Ascending aorta (tissue), 2 donors: ENCODE measurements around the gene POP5. TPM values are rescaled to one million over a fixed set of nuclear protein-coding genes. Genes with fewer than 3 reads are reported as not detected.
"Not testable (repeated sequence)": the region's sequence is repeated elsewhere in the genome, so short reads cannot be mapped to it uniquely, and the experiment has no call there.

Source experiments
- DNase-seq, 2 donors: peaks; one replicate each; pipeline ENCODE4 v3.0.0-alpha.2; 2019; ENCODE audit warnings: low spot score in 2 of 2
- H3K27ac ChIP-seq, 2 donors: fragments of 200-600 bp; sonication (generic); one replicate each; pipeline ENCODE4 v1.5.1; 2016 to 2017; ENCODE audit warnings: mild to moderate bottlenecking in 1 of 2
- H3K27me3 ChIP-seq: fragments of 200-600 bp; sonication (generic); one replicate; pipeline ENCODE4 v1.5.1; 2017
- H3K36me3 ChIP-seq, 2 donors: fragments of 200-600 bp; sonication (generic); one replicate each; pipeline ENCODE4 v1.5.1; 2016
- H3K4me1 ChIP-seq, 2 donors: fragments of 200-600 bp; sonication (generic); one replicate each; pipeline ENCODE4 v1.5.1; 2016 to 2017; ENCODE audit warnings: mild to moderate bottlenecking in 1 of 2
- H3K4me3 ChIP-seq, 2 donors: fragments of 200-600 bp; sonication (generic); one replicate each; pipeline ENCODE4 v1.5.1; 2016 to 2017; ENCODE audit warnings: mild to moderate bottlenecking in 1 of 2
- H3K9me3 ChIP-seq, 2 donors: fragments of 200-600 bp; sonication (generic); one replicate each; pipeline ENCODE4 v1.5.1; 2016
- intact Hi-C: fragments of 100-400 bp; cut with DNase I; formaldehyde crosslinking; loops from one replicate; pipeline ENCODE4 v1.15.1; 2023
- total RNA-seq: library from RNA; depleted of rRNA; stranded (reverse); fragments of >200 nt; gene quantifications from one replicate; pipeline ENCODE4 v1.1.0, GENCODE V29; 2016
- TF ChIP-seq, protein P1 (sequence below), 3 experiments: fragments of 200-600 bp in 2 of 3; fragments of 450-650 bp in 1 of 3; sonication (generic) in 2 of 3; IDR thresholded peaks; one replicate each; pipeline ENCODE4 v1.5.1; 2016 to 2019; ENCODE audit warnings: antibody characterized with exemption in 3 of 3, mild to moderate bottlenecking in 1 of 3, moderate library complexity in 1 of 3

Gene POP5
- total RNA-seq, 1 donor from 2014 or later, result 3.0 TPM

DNA sequence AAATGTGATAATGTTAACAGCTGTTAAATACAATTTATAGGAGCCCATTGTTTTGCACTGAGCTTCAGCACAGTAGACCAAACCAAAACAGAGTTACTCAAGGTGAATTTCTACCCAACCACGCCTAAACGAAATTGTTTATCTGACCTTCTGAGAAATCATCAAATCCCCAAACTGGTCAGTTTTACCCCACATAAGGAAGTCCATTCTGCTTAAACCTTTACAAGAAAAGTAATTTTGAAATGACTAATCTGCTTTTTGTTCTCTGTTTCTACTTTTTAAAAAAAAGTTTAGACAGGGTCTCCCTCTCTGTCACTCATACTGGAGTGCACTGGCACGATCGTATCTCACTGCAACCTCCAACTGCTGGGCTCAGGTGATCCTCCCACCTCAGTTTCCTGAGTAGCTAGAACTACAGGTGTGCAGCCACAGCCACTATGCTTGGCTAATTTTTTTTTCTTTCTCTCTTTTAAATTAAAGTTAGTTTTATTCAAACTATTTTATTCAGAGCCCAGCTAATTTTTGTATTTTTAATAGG, 48.4 kb downstream of the POP5 start:
- TF ChIP-seq, protein P1, sequence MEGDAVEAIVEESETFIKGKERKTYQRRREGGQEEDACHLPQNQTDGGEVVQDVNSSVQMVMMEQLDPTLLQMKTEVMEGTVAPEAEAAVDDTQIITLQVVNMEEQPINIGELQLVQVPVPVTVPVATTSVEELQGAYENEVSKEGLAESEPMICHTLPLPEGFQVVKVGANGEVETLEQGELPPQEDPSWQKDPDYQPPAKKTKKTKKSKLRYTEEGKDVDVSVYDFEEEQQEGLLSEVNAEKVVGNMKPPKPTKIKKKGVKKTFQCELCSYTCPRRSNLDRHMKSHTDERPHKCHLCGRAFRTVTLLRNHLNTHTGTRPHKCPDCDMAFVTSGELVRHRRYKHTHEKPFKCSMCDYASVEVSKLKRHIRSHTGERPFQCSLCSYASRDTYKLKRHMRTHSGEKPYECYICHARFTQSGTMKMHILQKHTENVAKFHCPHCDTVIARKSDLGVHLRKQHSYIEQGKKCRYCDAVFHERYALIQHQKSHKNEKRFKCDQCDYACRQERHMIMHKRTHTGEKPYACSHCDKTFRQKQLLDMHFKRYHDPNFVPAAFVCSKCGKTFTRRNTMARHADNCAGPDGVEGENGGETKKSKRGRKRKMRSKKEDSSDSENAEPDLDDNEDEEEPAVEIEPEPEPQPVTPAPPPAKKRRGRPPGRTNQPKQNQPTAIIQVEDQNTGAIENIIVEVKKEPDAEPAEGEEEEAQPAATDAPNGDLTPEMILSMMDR (IDR thresholded peaks at IDR 0.05), result no peak
- H3K4me1 ChIP-seq, result peaks cover 17 to 31% of the 10 kb centered on the region in 2 donors
- no peaks in the 10 kb centered on the region for H3K27me3 ChIP-seq

GRCh38 chr12:120530418-120530761, 50.8 kb downstream of the POP5 start:
- intact Hi-C loops, result loop anchor here (5.0 kb wide), 1 partner anchor 83 kb away; the partner anchor contains the start of genes GATC and TRIAP1
- H3K4me1 ChIP-seq, H3K9me3 ChIP-seq, H3K36me3 ChIP-seq, DNase-seq, H3K27me3 ChIP-seq: not testable (repeated sequence)
- Histone ChIP-seq H3K27ac (peak overlapping the region; percentile 87 to 93), H3K4me3 (peak overlapping the region in 1 of 2 donors; percentile 93)

More for the DNA sequence above, 48.4 kb downstream of the POP5 start:
- Histone ChIP-seq H3K36me3 (no peaks in the 10 kb centered on the region), H3K27ac (no peak overlapping the region), H3K4me3 (no peak overlapping the region), H3K9me3 (no peaks in the 10 kb centered on the region)
- no peak for DNase-seq
- intact Hi-C loops, result loop anchor here (5.0 kb wide), 1 partner anchor 85 kb away; the partner anchor contains the start of genes GATC and TRIAP1

- Histone ChIP-seq H3K4me1 (peaks cover 0 to 8% of the 10 kb centered on the region in 2 donors), H3K36me3 (no peaks in the 10 kb centered on the region), H3K27ac (peak overlapping the region; percentile 87 to 93), H3K27me3 (no peaks in the 10 kb centered on the region), H3K9me3 (no peaks in the 10 kb centered on the region), H3K4me3 (peak overlapping the region; percentile 78 to 93)
- DNase-seq, result no peak
- TF ChIP-seq, protein P1 (IDR thresholded peaks at IDR 0.05), result peak in 1 of 3 experiments; percentile 8
- intact Hi-C loops, result loop anchor here (1.0 to 5.0 kb wide), 2 partner anchors 34 to 83 kb away; partner anchors contain the start of genes DYNLL1, GATC and TRIAP1
Measured at GRCh38 chr12:120529641-120530417, 51.4 kb downstream of the POP5 start.

- TF ChIP-seq, protein P1 (IDR thresholded peaks at IDR 0.05), result no peak
- intact Hi-C loops, result loop anchor here (1.0 kb wide), 1 partner anchor 33 kb away; the partner anchor contains the start of gene DYNLL1
Measured at GRCh38 chr12:120528861-120529525, 52.2 kb downstream of the POP5 start, which contains the start of gene COQ5. COQ5 (minus strand) TSS chr12:120529158; CDS start chr12:120529141, 17 bp downstream.

More at GRCh38 chr12:120528861-120529525, 52.2 kb downstream of the POP5 start, which contains the start of gene COQ5:
- peaks cover 0 to 8% of the 10 kb centered on the region in 2 donors for H3K4me1 ChIP-seq
- H3K27ac ChIP-seq, result peak within 1 kb of the TSS; percentile 87 to 93
- peak within 1 kb of the TSS; percentile 78 to 93 for H3K4me3 ChIP-seq
- H3K27me3 ChIP-seq, result no peaks in the 10 kb centered on the region
- peak; percentile 48 to 94 for DNase-seq
- H3K9me3 ChIP-seq, result no peaks in the 10 kb centered on the region
- no peaks in the 10 kb centered on the region for H3K36me3 ChIP-seq

Other genes starting within 250 kb of the POP5 start
- gene MSI1, start 212.2 kb downstream of the POP5 start, total RNA-seq, result 0.11 TPM
- 686 TPM for gene COX6A1, start 143.3 kb downstream of the POP5 start, total RNA-seq
- 12.1 TPM for gene TRIAP1, start 135.0 kb downstream of the POP5 start, total RNA-seq
- gene GATC, start 135.0 kb downstream of the POP5 start, total RNA-seq, result 6.2 TPM
- gene SRSF9, start 111.7 kb downstream of the POP5 start, total RNA-seq, result 68.6 TPM
- gene DYNLL1, start 85.3 kb downstream of the POP5 start, total RNA-seq, result 216 TPM
- 5.9 TPM for gene COQ5, start 52.2 kb downstream of the POP5 start, total RNA-seq
- gene RNF10, start 47.0 kb downstream of the POP5 start, total RNA-seq, result 147 TPM
- gene CABP1, start 59.2 kb upstream of the POP5 start, total RNA-seq, result 0.32 TPM
- 47.5 TPM for gene MLEC, start 105.7 kb upstream of the POP5 start, total RNA-seq
- 26.8 TPM for gene UNC119B, start 129.1 kb upstream of the POP5 start, total RNA-seq
- gene ACADS, start 144.4 kb upstream of the POP5 start, total RNA-seq, result 58.5 TPM